ENCODE data around the gene ANKRD10.

GRCh38 chr13:110876609-110877008, 38.3 kb downstream of the ANKRD10 start:
- TF ChIP-seq CTCF (IDR thresholded peaks at IDR 0.05): no peak
- TF ChIP-seq ZFX (IDR thresholded peaks at IDR 0.05; ENCODE audit: borderline replicate concordance): no peak

Data from 22Rv1 (cell line).